Hepatocyte (in vitro differentiated cells): ENCODE measurements around the gene CRMP1. TPM values are rescaled to one million over a fixed set of nuclear protein-coding genes. Genes with fewer than 3 reads are reported as not detected.

Experiments
- DNase-seq: peaks from one replicate; pipeline ENCODE4 v3.0.0-alpha.2; 2016; ENCODE audit warnings: low spot score
- H2AFZ ChIP-seq: fragments of 200-600 bp; sonication (generic); 2 replicates; pipeline ENCODE4 v1.6.0; 2016; ENCODE audit warnings: antibody characterized with exemption, mild to moderate bottlenecking
- H3K27ac ChIP-seq: fragments of 200-600 bp; sonication (generic); 2 replicates; pipeline ENCODE4 v1.5.1; 2016; ENCODE audit warnings: mild to moderate bottlenecking
- H3K27me3 ChIP-seq: fragments of 200-600 bp; sonication (generic); 2 replicates; pipeline ENCODE4 v1.6.1; 2016
- H3K36me3 ChIP-seq: fragments of 200-600 bp; sonication (generic); replicated peaks from 2 replicates; pipeline ENCODE4 v1.5.1; 2016; ENCODE audit warnings: low read depth; ENCODE audit not compliant: insufficient read depth
- H3K4me1 ChIP-seq: fragments of 200-600 bp; sonication (generic); 2 replicates; pipeline ENCODE4 v1.5.1; 2016; ENCODE audit warnings: mild to moderate bottlenecking, moderate library complexity; ENCODE audit not compliant: insufficient read depth
- H3K4me2 ChIP-seq: fragments of 200-600 bp; sonication (generic); 2 replicates; pipeline ENCODE4 v1.6.0; 2016
- H3K4me3 ChIP-seq: fragments of 200-600 bp; sonication (generic); 2 replicates; pipeline ENCODE4 v1.5.1; 2016; ENCODE audit warnings: mild to moderate bottlenecking
- H3K79me2 ChIP-seq: fragments of 200-600 bp; sonication (generic); 2 replicates; pipeline ENCODE4 v1.6.0; 2017; ENCODE audit warnings: mild to moderate bottlenecking
- H3K9me2 ChIP-seq: fragments of 200-600 bp; sonication (generic); replicated peaks from 2 replicates; pipeline ENCODE4 v1.6.0; 2017; ENCODE audit warnings: mild to moderate bottlenecking; ENCODE audit not compliant: insufficient read depth
- H3K9me3 ChIP-seq: fragments of 200-600 bp; sonication (generic); 2 replicates; pipeline ENCODE4 v1.5.1; 2016; ENCODE audit warnings: low read depth, mild to moderate bottlenecking
- H4K20me1 ChIP-seq: fragments of 200-600 bp; sonication (generic); 2 replicates; pipeline ENCODE4 v1.6.0; 2016; ENCODE audit warnings: mild to moderate bottlenecking; ENCODE audit not compliant: insufficient read depth, poor library complexity, severe bottlenecking
- CTCF ChIP-seq: fragments of 200-600 bp; sonication (generic); IDR thresholded peaks from 2 replicates; pipeline ENCODE4 v1.5.1; 2016; ENCODE audit warnings: antibody characterized with exemption, mild to moderate bottlenecking; ENCODE audit not compliant: poor library complexity
- EZH2 ChIP-seq: fragments of 200-600 bp; sonication (generic); IDR thresholded peaks from 2 replicates; pipeline ENCODE4 v1.6.1; 2016; ENCODE audit warnings: antibody characterized with exemption, mild to moderate bottlenecking, borderline replicate concordance
- EZH2phosphoT487 ChIP-seq: fragments of 200-600 bp; sonication (generic); IDR thresholded peaks from one replicate; pipeline ENCODE4 v1.6.1; 2018; ENCODE audit warnings: antibody characterized with exemption, mild to moderate bottlenecking, low read depth, moderate library complexity; ENCODE audit not compliant: unreplicated experiment, severe bottlenecking
- WGBS: methylation state at CpG from one replicate; pipeline ENCODE4 v1.1.6; 2016; ENCODE audit warnings: low lambda C conversion rate; ENCODE audit errors: missing lambda C conversion rate; 5-methylcytosine and 5-hydroxymethylcytosine counted together
- polyA plus RNA-seq: library from polyadenylated mRNA; unstranded; fragments of >200 nt; fragmentation: Nextera tagmentation; extraction: Ambion mirVana; gene quantifications from 2 replicates; pipeline ENCODE4 v1.2.1, GENCODE V29; 2016
- total RNA-seq: library from RNA; depleted of rRNA; stranded (reverse); fragments of >200 nt; gene quantifications from 2 replicates; pipeline ENCODE4 v1.2.3, GENCODE V29; 2014

Gene CRMP1
- total and polyA plus RNA-seq, 2 experiments from 2014 or later = 12.5 to 12.9 TPM

GRCh38 chr4:5804656-5805055 is 88.2 kb downstream of the CRMP1 start:
- WGBS = 93% methylated on average over 14 of the region's 14 CpGs
- DNase-seq = no peak
- Histone ChIP-seq H3K9me3 (no peaks in the 10 kb centered on the region), H3K79me2 (no peaks in the 10 kb centered on the region), H3K27me3 (no peaks in the 10 kb centered on the region), H3K4me2 (no peak overlapping the region), H2AFZ (no peak overlapping the region), H3K4me3 (no peak overlapping the region), H4K20me1 (no peaks in the 10 kb centered on the region), H3K27ac (no peak overlapping the region), H3K36me3 (no peaks in the 10 kb centered on the region), H3K4me1 (no peaks in the 10 kb centered on the region), H3K9me2 (no peaks in the 10 kb centered on the region)
- no peak for TF ChIP-seq CTCF
- no peak for TF ChIP-seq EZH2phosphoT487
- no peak for TF ChIP-seq EZH2

- Histone ChIP-seq H3K9me3 (no peaks in the 10 kb centered on the region), H3K27ac (no peak overlapping the region), H3K36me3 (no peaks in the 10 kb centered on the region), H3K4me2 (no peak overlapping the region), H3K4me3 (no peak overlapping the region), H3K79me2 (no peaks in the 10 kb centered on the region), H4K20me1 (no peaks in the 10 kb centered on the region), H3K9me2 (no peaks in the 10 kb centered on the region), H3K4me1 (no peaks in the 10 kb centered on the region), H2AFZ (no peak overlapping the region), H3K27me3 (no peaks in the 10 kb centered on the region)
- 96% methylated on average over 12 of the region's 12 CpGs for WGBS
- no peak for DNase-seq
- TF ChIP-seq EZH2phosphoT487 (no peak), EZH2 (no peak), CTCF (no peak)
Measured at GRCh38 chr4:5802565-5802964, 90.3 kb downstream of the CRMP1 start.

GRCh38 chr4:5801696-5802095 is 91.2 kb downstream of the CRMP1 start:
- no peak overlapping the region for H3K4me3 ChIP-seq
- H4K20me1 ChIP-seq = no peaks in the 10 kb centered on the region
- H3K9me3 ChIP-seq = no peaks in the 10 kb centered on the region
- H3K27me3 ChIP-seq = no peaks in the 10 kb centered on the region
- no peaks in the 10 kb centered on the region for H3K9me2 ChIP-seq
- TF ChIP-seq CTCF (no peak), EZH2phosphoT487 (no peak), EZH2 (no peak)
- H3K27ac ChIP-seq = no peak overlapping the region
- H2AFZ ChIP-seq = no peak overlapping the region
- no peak for DNase-seq
- 93% methylated on average over 13 of the region's 13 CpGs for WGBS
- no peaks in the 10 kb centered on the region for H3K36me3 ChIP-seq
- no peak overlapping the region for H3K4me2 ChIP-seq
- no peaks in the 10 kb centered on the region for H3K4me1 ChIP-seq
- no peaks in the 10 kb centered on the region for H3K79me2 ChIP-seq

- Histone ChIP-seq H3K4me2 (no peak overlapping the region), H3K36me3 (no peaks in the 10 kb centered on the region), H3K27me3 (no peaks in the 10 kb centered on the region), H3K9me2 (no peaks in the 10 kb centered on the region), H3K4me1 (no peaks in the 10 kb centered on the region), H3K79me2 (no peaks in the 10 kb centered on the region), H3K4me3 (no peak overlapping the region), H3K27ac (no peak overlapping the region), H3K9me3 (no peaks in the 10 kb centered on the region), H2AFZ (no peak overlapping the region), H4K20me1 (no peaks in the 10 kb centered on the region)
- 97% methylated on average over 10 of the region's 10 CpGs for WGBS
- no peak for TF ChIP-seq EZH2
- no peak for TF ChIP-seq EZH2phosphoT487
- TF ChIP-seq CTCF = no peak
- no peak for DNase-seq
Measured at GRCh38 chr4:5800496-5800895, 92.4 kb downstream of the CRMP1 start.
